ENCODE measurements around the gene UBA52. TPM values are rescaled to one million over a fixed set of nuclear protein-coding genes. Genes with fewer than 3 reads are reported as not detected.

Gene UBA52
- total and polyA plus RNA-seq, 2 of the 13 experiments (the other 11 are each of a cell fraction or from before 2014, with no cell fraction given), result 959 to 1,782 TPM

DNA sequence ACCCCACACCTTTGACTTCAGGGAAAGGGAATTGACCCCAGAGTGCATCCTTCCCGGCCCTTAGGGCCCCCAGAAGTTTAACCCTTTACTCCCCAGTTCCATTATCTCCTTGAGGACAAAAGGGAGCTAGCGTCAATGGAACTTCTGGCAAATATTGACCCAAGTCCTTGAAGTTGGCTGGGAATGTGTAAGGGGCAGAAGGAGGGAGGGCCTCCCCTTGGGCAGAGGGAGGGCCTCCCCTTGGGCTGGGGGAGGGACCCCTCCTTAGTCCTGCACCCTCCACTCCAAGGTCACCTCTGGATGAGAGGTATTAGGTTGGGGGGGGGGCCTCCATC, 38.0 kb downstream of the UBA52 start (continued):
- TF ChIP-seq, protein P1, sequence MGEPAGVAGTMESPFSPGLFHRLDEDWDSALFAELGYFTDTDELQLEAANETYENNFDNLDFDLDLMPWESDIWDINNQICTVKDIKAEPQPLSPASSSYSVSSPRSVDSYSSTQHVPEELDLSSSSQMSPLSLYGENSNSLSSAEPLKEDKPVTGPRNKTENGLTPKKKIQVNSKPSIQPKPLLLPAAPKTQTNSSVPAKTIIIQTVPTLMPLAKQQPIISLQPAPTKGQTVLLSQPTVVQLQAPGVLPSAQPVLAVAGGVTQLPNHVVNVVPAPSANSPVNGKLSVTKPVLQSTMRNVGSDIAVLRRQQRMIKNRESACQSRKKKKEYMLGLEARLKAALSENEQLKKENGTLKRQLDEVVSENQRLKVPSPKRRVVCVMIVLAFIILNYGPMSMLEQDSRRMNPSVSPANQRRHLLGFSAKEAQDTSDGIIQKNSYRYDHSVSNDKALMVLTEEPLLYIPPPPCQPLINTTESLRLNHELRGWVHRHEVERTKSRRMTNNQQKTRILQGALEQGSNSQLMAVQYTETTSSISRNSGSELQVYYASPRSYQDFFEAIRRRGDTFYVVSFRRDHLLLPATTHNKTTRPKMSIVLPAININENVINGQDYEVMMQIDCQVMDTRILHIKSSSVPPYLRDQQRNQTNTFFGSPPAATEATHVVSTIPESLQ (CRISPR knock-in tag; conservative IDR thresholded peaks at IDR 0.05), result no peak
- TF ChIP-seq NFYB (CRISPR knock-in tag; IDR thresholded peaks at IDR 0.05) (no peak), NR2F2 (IDR thresholded peaks at IDR 0.05; ENCODE audit: borderline replicate concordance, low read depth) (0 out of 2 replicates have a peak, but pooled peaks have one; percentile 72), ZNF205 (CRISPR knock-in tag; IDR thresholded peaks at IDR 0.05) (no peak), HHEX (CRISPR knock-in tag; IDR thresholded peaks at IDR 0.05) (0 out of 2 replicates have a peak, but pooled peaks have one; percentile 22), ZNF253 (CRISPR knock-in tag; IDR thresholded peaks at IDR 0.05; ENCODE audit: borderline replicate concordance) (no peak), TRIM24 (CRISPR knock-in tag; IDR thresholded peaks at IDR 0.05) (no peak), HDAC1 (CRISPR knock-in tag; IDR thresholded peaks at IDR 0.05) (no peak), ZNF773 (CRISPR knock-in tag; IDR thresholded peaks at IDR 0.05; ENCODE audit: borderline replicate concordance) (no peak), SAFB2 (CRISPR knock-in tag; IDR thresholded peaks at IDR 0.05; ENCODE audit: borderline replicate concordance, low read depth) (no peak), NR2F6 (IDR thresholded peaks at IDR 0.05) (peak; percentile 88), NR2F6 (CRISPR knock-in tag; IDR thresholded peaks at IDR 0.05) (peak; percentile 50), ISL2 (CRISPR knock-in tag; IDR thresholded peaks at IDR 0.05) (no peak)
- TF ChIP-seq, protein P2, sequence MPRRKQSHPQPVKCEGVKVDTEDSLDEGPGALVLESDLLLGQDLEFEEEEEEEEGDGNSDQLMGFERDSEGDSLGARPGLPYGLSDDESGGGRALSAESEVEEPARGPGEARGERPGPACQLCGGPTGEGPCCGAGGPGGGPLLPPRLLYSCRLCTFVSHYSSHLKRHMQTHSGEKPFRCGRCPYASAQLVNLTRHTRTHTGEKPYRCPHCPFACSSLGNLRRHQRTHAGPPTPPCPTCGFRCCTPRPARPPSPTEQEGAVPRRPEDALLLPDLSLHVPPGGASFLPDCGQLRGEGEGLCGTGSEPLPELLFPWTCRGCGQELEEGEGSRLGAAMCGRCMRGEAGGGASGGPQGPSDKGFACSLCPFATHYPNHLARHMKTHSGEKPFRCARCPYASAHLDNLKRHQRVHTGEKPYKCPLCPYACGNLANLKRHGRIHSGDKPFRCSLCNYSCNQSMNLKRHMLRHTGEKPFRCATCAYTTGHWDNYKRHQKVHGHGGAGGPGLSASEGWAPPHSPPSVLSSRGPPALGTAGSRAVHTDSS (CRISPR knock-in tag; conservative IDR thresholded peaks at IDR 0.05), result no peak
- TF ChIP-seq, protein P3, sequence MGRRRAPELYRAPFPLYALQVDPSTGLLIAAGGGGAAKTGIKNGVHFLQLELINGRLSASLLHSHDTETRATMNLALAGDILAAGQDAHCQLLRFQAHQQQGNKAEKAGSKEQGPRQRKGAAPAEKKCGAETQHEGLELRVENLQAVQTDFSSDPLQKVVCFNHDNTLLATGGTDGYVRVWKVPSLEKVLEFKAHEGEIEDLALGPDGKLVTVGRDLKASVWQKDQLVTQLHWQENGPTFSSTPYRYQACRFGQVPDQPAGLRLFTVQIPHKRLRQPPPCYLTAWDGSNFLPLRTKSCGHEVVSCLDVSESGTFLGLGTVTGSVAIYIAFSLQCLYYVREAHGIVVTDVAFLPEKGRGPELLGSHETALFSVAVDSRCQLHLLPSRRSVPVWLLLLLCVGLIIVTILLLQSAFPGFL (CRISPR knock-in tag; IDR thresholded peaks at IDR 0.05), result no peak
- TF ChIP-seq, protein P4, sequence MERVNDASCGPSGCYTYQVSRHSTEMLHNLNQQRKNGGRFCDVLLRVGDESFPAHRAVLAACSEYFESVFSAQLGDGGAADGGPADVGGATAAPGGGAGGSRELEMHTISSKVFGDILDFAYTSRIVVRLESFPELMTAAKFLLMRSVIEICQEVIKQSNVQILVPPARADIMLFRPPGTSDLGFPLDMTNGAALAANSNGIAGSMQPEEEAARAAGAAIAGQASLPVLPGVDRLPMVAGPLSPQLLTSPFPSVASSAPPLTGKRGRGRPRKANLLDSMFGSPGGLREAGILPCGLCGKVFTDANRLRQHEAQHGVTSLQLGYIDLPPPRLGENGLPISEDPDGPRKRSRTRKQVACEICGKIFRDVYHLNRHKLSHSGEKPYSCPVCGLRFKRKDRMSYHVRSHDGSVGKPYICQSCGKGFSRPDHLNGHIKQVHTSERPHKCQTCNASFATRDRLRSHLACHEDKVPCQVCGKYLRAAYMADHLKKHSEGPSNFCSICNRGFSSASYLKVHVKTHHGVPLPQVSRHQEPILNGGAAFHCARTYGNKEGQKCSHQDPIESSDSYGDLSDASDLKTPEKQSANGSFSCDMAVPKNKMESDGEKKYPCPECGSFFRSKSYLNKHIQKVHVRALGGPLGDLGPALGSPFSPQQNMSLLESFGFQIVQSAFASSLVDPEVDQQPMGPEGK (CRISPR knock-in tag; IDR thresholded peaks at IDR 0.05), result peak; percentile 70
